GM12878 (cell line): ENCODE results near the gene DHX32.

Experiments used
- BRCA1 ChIP-seq: IDR thresholded peaks from 2 replicates; pipeline ENCODE4 v1.6.1; 2011; ENCODE audit warnings: low read depth, low read length, improper control_type of control experiment
- CREB1 ChIP-seq: IDR thresholded peaks from 2 replicates; pipeline ENCODE4 v1.6.1; 2012; ENCODE audit warnings: low read depth, mild to moderate bottlenecking, inconsistent platforms
- EZH2 ChIP-seq: IDR thresholded peaks from 2 replicates; pipeline ENCODE4 v1.6.1; 2012; ENCODE audit warnings: low read depth, mild to moderate bottlenecking, control low read depth, inconsistent platforms, low read length, borderline replicate concordance; ENCODE audit not compliant: control insufficient read depth
- MXI1 ChIP-seq: fragments of 150-350 bp; IDR thresholded peaks from 2 replicates; pipeline ENCODE4 v1.6.1; 2011; ENCODE audit warnings: low read depth, mild to moderate bottlenecking, inconsistent platforms, low read length, improper control_type of control experiment
- ZZZ3 ChIP-seq: IDR thresholded peaks from 2 replicates; pipeline ENCODE4 v1.6.1; 2011; ENCODE audit warnings: low read depth; ENCODE audit not compliant: control insufficient read depth, insufficient read length

DNA sequence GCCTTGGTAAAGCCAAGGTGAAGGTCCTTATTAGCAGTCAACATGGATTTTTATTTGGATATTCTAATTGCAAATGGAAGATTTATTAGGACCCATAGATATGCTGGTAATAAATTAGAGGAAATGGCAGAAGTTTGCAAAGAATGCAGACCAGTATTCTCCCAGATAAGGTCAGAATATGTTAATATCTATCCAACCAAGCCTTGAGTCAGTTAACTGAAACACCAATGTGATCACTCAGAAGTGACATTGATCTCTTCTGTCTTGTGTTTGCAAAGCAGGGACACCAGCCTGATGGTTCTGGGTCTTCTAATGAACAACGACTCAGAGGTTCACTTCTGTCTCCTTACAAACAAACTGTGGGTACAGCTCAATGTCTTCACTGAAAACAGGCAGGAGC is 79.5 kb downstream of the DHX32 start:
- TF ChIP-seq BRCA1 (no peak), ZZZ3 (no peak), CREB1 (no peak), EZH2 (no peak), MXI1 (no peak)
